Embryonic facial prominence (tissue), 1 donor: Measurements from ENCODE around the gene HECTD1.
"Not testable (repeated sequence)": the region's sequence is repeated elsewhere in the genome, so short reads cannot be mapped to it uniquely, and the experiment has no call there.

Source experiments
- DNase-seq: peaks from one replicate; pipeline ENCODE4 v3.0.0-alpha.2; 2016; ENCODE audit errors: extremely low spot score

HECTD1 gene

DNA sequence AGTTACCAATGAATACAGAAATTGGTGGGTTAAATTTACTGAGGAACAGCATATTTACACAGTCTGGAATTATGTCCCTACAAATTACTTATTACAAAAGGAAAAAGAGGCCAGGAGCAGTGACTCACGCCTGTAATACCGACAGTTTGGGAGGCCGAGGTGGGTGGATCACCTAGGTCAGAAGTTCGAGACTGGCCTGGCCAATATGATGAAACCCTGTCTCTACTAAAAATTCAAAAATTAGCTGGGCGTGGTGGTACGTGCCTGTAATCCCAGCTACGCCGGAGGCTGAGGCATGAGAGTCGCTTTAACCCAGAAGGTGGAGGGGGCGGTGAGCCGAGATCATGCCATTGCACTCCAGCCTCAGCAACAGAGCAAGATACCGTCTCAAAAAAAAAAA is 52.6 kb downstream of the HECTD1 start:
- no peak for DNase-seq

DNA sequence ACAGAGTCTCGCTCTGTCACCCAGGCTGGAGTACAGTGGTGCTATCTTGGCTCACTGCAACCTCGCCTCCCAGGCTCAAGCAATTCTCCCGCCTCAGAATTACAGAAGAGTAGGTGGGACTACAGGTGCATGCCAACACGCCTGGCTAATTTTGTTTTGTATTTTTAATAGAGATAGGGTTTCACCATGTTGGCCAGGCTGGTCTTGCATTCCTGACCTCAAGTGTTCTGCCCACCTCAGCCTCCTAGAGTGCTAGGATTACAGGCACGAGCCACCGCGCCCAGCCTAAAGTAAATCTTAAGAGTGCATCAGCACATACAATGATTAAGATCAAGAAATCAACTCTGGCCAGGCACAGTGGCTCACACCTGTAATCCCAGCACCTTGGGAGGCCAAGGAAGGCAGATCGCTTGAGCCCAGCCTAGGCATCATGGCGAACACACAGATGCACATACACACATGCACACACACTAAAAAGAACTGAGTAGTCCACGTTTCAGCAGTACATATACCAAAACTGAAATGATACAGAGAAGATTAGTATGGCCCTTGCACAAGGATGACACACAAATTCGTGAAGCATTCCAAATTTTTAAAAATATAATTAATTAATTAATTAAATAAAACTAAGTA is 65.0 kb downstream of the HECTD1 start:
- DNase-seq = no peak

GRCh38 chr14:31139301-31139847 is 68.2 kb downstream of the HECTD1 start:
- DNase-seq = no peak

- DNase-seq = no peak
Observed at GRCh38 chr14:31138301-31138700, 69.3 kb downstream of the HECTD1 start.

DNA sequence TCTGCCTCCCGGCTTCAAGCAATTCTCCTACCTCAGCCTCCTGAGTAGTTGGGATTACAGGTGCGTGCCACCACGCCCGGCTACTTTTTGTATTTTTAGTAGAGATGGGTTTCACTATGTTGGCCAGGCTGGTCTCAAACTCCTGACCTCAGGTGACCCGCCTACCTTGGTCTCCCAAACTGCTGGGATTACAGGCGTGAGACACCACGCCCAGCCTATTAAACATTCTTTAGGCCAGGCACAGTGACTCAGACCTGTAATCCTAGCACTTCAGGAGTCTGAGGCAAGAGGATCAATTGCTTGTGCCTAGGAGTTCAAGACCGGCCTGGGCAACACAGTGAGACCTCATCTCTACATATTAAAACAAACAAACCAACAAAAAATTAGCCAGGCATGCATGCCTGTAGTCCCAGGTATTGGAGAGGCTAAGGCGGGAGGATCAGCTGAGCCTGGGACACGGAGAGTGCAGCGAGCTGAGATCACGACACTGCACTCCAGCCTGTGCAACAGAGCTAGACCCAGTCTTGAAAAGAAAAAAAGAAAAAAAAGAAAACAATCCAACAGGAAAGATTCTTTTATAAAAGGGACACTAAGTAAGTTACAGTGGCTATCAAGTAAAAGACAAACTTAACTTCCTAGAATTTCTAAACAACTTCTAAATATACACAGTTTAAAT is 70.2 kb downstream of the HECTD1 start:
- no peak for DNase-seq

DNA sequence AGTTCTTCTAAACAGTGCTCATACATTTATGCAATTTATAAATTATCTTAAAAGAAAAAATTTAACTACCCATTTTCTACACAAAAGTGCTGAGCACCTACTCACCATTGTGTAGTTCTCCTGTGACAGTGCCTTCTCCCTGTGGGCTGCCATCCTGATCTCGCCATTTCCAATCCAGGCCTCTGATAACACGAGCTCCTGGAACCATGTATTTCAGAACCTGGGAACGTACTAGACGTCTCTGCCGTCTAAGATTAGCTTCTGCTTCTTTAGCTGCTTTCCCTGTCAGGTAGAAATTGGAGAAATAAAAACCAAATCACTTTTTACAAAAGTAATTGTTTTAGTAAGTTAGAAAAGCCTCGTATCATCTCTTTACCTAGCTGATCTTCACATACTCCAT is 74.5 kb downstream of the HECTD1 start:
- no peak for DNase-seq

- DNase-seq = no peak
Observed at GRCh38 chr14:31128601-31129526, 78.7 kb downstream of the HECTD1 start.

- no peak for DNase-seq
Observed at GRCh38 chr14:31127690-31128089, 79.9 kb downstream of the HECTD1 start.

GRCh38 chr14:31126680-31127079 is 80.9 kb downstream of the HECTD1 start:
- no peak for DNase-seq

DNA sequence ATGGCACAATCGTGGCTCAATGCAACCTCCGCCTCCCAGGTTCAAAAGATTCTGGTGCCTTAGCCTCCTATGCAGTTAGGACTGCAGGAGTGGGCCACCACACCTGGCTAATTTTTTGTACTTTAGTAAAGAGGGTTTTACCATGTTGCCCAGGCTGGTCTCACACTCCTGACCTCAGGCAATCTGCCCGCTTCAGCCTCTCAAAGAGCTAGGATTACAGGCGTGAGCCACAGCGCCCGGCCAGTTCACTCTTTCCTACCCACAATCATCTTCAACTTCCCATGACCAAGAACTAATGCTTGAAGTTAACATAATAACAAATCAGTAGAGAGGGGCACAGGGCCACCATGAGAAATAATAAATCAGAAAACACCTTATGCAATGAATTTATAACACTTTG is 82.4 kb downstream of the HECTD1 start:
- DNase-seq = no peak

GRCh38 chr14:31124197-31124596 is 83.4 kb downstream of the HECTD1 start:
- DNase-seq = no peak

GRCh38 chr14:31122921-31123320 is 84.7 kb downstream of the HECTD1 start:
- no peak for DNase-seq

DNA sequence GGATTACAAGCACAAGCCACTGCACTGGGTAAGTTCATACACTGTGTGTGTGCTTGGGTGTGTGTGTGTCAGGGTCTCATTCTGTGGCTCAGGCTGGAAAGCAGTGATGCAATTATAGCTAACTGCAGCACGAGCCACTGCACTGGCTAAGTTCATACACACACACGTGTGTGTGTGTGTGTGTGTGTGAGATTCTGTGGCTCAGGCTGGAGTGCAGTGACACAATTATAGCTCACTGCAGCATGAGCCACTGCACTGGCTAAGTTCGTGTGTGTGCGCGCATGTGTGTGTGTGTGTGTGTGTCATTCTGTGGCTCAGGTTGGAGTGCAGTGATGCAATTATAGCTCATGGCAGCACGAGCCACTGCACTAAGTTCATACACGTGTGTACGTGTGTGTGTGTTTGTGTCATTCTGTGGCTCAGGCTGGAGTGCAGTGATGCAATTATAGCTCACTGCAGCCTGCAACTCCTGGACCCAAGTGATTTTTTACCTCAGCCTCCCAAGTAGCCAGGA is 85.4 kb downstream of the HECTD1 start:
- DNase-seq = no peak

- no peak for DNase-seq
Observed at GRCh38 chr14:31118892-31119291, 88.7 kb downstream of the HECTD1 start.

DNA sequence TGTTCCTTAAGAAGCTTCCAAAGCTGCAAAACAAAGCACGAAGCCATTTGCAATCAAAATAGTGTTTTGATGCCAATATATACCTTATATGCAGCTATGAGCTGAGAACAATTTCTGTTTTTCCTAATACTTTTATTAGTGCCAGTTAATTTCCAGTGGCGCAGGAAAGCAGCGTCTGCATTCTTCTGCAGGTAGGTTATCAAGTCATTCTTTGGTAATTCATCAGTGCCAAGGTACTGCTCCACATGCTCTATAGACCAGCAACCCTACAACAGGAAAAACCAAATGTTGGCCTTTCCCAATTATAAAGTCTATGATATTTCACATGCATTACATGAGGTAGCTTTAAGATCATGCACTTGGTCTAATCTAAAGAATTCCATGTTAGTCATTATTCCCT is 93.8 kb downstream of the HECTD1 start:
- no peak for DNase-seq

DNA sequence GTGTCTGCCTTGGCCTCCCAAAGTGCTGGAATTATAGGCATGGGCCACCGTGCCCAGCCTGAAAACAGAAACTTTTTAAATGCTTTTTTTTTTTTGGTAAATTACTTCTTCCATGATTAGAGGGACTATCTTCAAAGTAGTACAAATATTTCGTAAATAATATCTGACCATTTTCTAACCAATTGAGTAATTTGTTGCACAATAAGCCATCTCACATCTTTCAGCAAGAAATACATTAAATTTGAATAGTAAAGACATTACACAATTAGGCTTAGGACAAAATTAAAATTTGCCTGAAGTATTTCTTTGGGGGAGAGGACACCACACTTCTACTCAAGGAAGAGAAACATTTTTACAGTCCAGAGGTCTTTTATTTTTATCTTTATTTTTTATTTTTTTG is 96.7 kb downstream of the HECTD1 start:
- DNase-seq = no peak

DNA sequence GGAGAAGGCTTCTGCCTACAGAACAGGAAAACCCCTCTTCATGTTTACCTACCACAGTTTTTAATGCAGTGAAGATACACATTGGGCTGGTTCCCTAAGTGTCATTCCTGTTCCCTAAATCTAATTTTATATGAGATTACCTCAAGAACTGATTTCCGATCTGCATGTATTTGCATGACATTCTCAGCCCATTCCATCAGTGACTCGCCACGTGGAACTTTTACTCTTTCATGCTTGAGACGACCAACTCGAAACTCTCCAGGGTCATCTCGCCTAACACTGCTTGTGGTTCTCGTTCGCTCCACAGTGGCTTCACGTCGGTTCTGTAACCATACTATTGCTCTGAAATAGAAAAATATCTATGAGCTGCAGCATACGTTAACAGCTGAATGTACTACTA is 98.3 kb downstream of the HECTD1 start:
- DNase-seq = no peak

DNA sequence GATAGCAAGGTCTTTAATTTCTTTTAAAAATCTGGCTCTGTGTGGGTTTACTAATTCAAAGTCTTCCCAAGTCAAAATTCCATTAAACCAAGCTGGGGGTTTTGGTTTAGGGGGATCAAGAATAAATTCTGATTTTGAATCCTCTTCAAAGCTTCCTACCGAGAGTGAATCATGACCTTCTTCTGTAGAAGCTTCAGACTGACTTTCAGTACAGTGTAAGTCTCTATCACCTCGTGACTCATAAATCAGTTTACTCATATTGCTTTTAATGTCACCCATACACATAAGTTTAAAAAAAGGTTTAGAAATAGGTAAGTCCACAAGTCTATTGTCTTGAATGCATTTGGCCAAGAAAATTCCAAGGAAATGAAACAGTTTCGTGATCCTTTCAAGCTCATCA is 100.8 kb downstream of the HECTD1 start:
- no peak for DNase-seq

DNA sequence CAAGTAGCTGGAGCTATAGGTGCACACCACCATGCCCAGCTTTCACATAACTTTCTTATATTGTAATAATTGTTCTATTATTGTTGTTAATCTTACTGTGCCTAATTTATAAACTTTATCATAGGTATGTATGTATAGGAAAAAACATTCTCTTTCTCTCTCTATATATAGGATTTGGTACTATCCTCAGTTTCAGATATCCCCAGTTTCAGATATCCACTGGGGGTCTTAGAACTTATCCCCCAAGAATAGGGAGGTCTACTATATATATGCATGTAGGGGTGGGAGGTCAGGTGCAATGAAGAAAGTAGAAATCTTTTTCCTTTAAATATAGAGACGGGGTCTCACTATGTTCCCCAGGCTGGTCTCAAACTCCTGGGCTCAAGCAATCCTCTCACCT is 110.5 kb downstream of the HECTD1 start:
- no peak for DNase-seq

- DNase-seq = no peak
Observed at GRCh38 chr14:31096255-31096654, 111.3 kb downstream of the HECTD1 start.

DNA sequence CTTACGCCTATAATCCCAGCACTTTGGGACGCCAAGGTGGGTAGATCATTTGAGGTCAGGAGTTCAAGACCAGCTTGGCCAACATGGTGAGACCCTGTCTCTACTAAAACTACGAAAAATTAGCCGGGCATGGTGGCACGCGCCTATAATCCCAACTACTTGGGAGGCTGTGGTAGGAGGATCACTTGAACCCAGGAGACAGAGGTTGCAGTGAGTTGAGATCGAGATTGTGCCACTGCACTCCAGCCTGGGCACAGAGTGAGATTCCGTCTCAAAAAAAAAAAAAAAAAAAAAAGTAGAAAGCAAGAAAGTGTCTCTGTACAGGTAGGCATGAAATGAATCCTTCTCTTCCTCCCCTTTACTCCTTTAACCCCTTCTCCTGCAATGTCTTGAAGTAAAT is 111.8 kb downstream of the HECTD1 start:
- DNase-seq = not testable (repeated sequence)
